ENCODE data around the gene CDCA7.

The CDCA7 gene

GRCh38 chr2:173370198-173370597 lies 15.5 kb downstream of the CDCA7 start:
- H3K9me2 ChIP-seq (replicated peaks; ENCODE audit: low read depth, low read length): no peaks in the 10 kb centered on the region
- peak overlapping the region; percentile 42 for H3K9ac ChIP-seq (ENCODE audit: low read depth, low read length, poor library complexity, severe bottlenecking)
- TF ChIP-seq EZH2phosphoT487 (IDR thresholded peaks at IDR 0.05; ENCODE audit: borderline replicate concordance): no peak
- TF ChIP-seq, protein P1, sequence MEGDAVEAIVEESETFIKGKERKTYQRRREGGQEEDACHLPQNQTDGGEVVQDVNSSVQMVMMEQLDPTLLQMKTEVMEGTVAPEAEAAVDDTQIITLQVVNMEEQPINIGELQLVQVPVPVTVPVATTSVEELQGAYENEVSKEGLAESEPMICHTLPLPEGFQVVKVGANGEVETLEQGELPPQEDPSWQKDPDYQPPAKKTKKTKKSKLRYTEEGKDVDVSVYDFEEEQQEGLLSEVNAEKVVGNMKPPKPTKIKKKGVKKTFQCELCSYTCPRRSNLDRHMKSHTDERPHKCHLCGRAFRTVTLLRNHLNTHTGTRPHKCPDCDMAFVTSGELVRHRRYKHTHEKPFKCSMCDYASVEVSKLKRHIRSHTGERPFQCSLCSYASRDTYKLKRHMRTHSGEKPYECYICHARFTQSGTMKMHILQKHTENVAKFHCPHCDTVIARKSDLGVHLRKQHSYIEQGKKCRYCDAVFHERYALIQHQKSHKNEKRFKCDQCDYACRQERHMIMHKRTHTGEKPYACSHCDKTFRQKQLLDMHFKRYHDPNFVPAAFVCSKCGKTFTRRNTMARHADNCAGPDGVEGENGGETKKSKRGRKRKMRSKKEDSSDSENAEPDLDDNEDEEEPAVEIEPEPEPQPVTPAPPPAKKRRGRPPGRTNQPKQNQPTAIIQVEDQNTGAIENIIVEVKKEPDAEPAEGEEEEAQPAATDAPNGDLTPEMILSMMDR (conservative IDR thresholded peaks at IDR 0.05; ENCODE audit: low read length): no peak
- H3K79me2 ChIP-seq (ENCODE audit: insufficient read depth, low read length): peaks cover 33% of the 10 kb centered on the region
- peaks cover 30% of the 10 kb centered on the region for H3K4me1 ChIP-seq (ENCODE audit: insufficient read depth, low read length, poor library complexity, severe bottlenecking)
- peaks cover 57% of the 10 kb centered on the region for H3K36me3 ChIP-seq (ENCODE audit: insufficient read depth, low read length)
- peak overlapping the region; percentile 49 for H3K4me2 ChIP-seq (ENCODE audit: low read depth, low read length, poor library complexity, severe bottlenecking)
- peaks cover 24% of the 10 kb centered on the region for H4K20me1 ChIP-seq (ENCODE audit: insufficient read depth, low read length, poor library complexity, severe bottlenecking)
- H3K9me3 ChIP-seq (ENCODE audit: insufficient read depth, low read depth, low read length): no peaks in the 10 kb centered on the region
- no peaks in the 10 kb centered on the region for H3F3A ChIP-seq (ENCODE audit: low read depth)
- no peaks in the 10 kb centered on the region for H3K27me3 ChIP-seq (ENCODE audit: insufficient read depth, low read length, poor library complexity, severe bottlenecking)
- H3K4me3 ChIP-seq (ENCODE audit: low read length, poor library complexity, severe bottlenecking): peak overlapping the region; percentile 8
- H2AFZ ChIP-seq (ENCODE audit: low read length): no peak overlapping the region

- Histone ChIP-seq H3K4me2 (ENCODE audit: low read depth, low read length, poor library complexity, severe bottlenecking) (no peak overlapping the region), H3K4me1 (ENCODE audit: insufficient read depth, low read length, poor library complexity, severe bottlenecking) (peaks cover 30% of the 10 kb centered on the region), H3K36me3 (ENCODE audit: insufficient read depth, low read length) (peaks cover 49% of the 10 kb centered on the region), H3K4me3 (ENCODE audit: low read length, poor library complexity, severe bottlenecking) (no peak overlapping the region), H3K9me3 (ENCODE audit: insufficient read depth, low read depth, low read length) (no peaks in the 10 kb centered on the region), H2AFZ (ENCODE audit: low read length) (no peak overlapping the region), H3K27me3 (ENCODE audit: insufficient read depth, low read length, poor library complexity, severe bottlenecking) (no peaks in the 10 kb centered on the region), H4K20me1 (ENCODE audit: insufficient read depth, low read length, poor library complexity, severe bottlenecking) (peaks cover 19% of the 10 kb centered on the region), H3K9me2 (replicated peaks; ENCODE audit: low read depth, low read length) (no peaks in the 10 kb centered on the region), H3K9ac (ENCODE audit: low read depth, low read length, poor library complexity, severe bottlenecking) (no peak overlapping the region), H3F3A (ENCODE audit: low read depth) (no peaks in the 10 kb centered on the region), H3K79me2 (ENCODE audit: insufficient read depth, low read length) (peaks cover 25% of the 10 kb centered on the region; the same call in 1 of the 2 replicates)
- TF ChIP-seq, protein P1 (conservative IDR thresholded peaks at IDR 0.05; ENCODE audit: low read length): no peak
Observed at GRCh38 chr2:173371023-173371422, 16.4 kb downstream of the CDCA7 start.

DNA sequence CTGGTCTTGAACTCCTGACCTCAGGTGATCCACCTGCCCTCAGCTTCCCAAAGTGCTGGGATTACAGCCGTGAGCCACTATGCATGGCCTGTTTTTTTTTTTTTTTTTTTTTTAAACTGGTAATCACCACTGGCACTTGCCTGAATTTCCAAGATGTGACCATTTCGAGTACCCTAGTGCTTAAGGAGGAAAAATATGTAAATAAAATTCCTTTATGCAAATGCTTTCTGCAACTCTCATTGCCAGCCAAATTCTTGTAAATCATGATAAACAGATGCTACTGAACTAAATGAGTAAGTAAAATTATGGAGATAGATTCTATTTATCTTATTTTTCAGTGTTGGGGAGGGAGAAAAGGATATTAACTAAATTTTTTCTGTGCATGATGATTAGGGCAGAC lies 18.6 kb downstream of the CDCA7 start:
- Histone ChIP-seq H3F3A (ENCODE audit: low read depth) (no peaks in the 10 kb centered on the region), H3K27me3 (ENCODE audit: insufficient read depth, low read length, poor library complexity, severe bottlenecking) (no peaks in the 10 kb centered on the region), H3K9me2 (replicated peaks; ENCODE audit: low read depth, low read length) (no peaks in the 10 kb centered on the region), H3K79me2 (ENCODE audit: insufficient read depth, low read length) (peaks cover 8% of the 10 kb centered on the region; the same call in 1 of the 2 replicates), H4K20me1 (ENCODE audit: insufficient read depth, low read length, poor library complexity, severe bottlenecking) (peaks cover 8% of the 10 kb centered on the region), H3K4me2 (ENCODE audit: low read depth, low read length, poor library complexity, severe bottlenecking) (no peak overlapping the region), H3K36me3 (ENCODE audit: insufficient read depth, low read length) (peaks cover 27% of the 10 kb centered on the region; the same call in 1 of the 2 replicates), H3K4me3 (ENCODE audit: low read length, poor library complexity, severe bottlenecking) (no peak overlapping the region), H2AFZ (ENCODE audit: low read length) (no peak overlapping the region), H3K9ac (ENCODE audit: low read depth, low read length, poor library complexity, severe bottlenecking) (no peak overlapping the region), H3K9me3 (ENCODE audit: insufficient read depth, low read depth, low read length) (no peaks in the 10 kb centered on the region), H3K4me1 (ENCODE audit: insufficient read depth, low read length, poor library complexity, severe bottlenecking) (peaks cover 24% of the 10 kb centered on the region)
- no peak for TF ChIP-seq EZH2phosphoT487 (IDR thresholded peaks at IDR 0.05; ENCODE audit: borderline replicate concordance)
- TF ChIP-seq, protein P1 (conservative IDR thresholded peaks at IDR 0.05; ENCODE audit: low read length): no peak

Measured in Loucy (cell line).